Naive B cell (primary cell): ENCODE results near the gene SIGLEC8. TPM values are rescaled to one million over a fixed set of nuclear protein-coding genes. Genes with fewer than 3 reads are reported as not detected.
A peak's percentile ranks its signal among the peaks of the same experiment; 100 is the strongest.
"Not testable (repeated sequence)": the region's sequence is repeated elsewhere in the genome, so short reads cannot be mapped to it uniquely, and the experiment has no call there.

Experiments used
- ATAC-seq, 2 donors: fragments of 150-1000 bp; cut with Tn5 transposase; 2 replicates each; pipeline ENCODE4 v1.10.0; 2021; ENCODE audit warnings: low read depth in 2 of 2, mild to moderate bottlenecking in 2 of 2, moderate library complexity in 2 of 2
- DNase-seq: peaks from one replicate; pipeline ENCODE4 v3.0.0; 2022
- H3K27ac Mint-ChIP-seq, 6 donors: one replicate each; pipeline ENCODE4 v1.8.0; 2020 to 2022; ENCODE audit warnings: mild to moderate bottlenecking in 6 of 6, mixed read lengths in 6 of 6, moderate library complexity in 5 of 6, inconsistent platforms in 2 of 6
- H3K27me3 Mint-ChIP-seq, 3 donors: one replicate each; pipeline ENCODE4 v1.8.0; 2021 to 2022; ENCODE audit warnings: mixed read lengths in 3 of 3, mild to moderate bottlenecking in 1 of 3
- H3K36me3 Mint-ChIP-seq, 2 donors: one replicate each; pipeline ENCODE4 v1.8.0; 2020 to 2022; ENCODE audit warnings: mixed read lengths in 2 of 2, inconsistent platforms in 1 of 2, mild to moderate bottlenecking in 1 of 2
- H3K4me1 Mint-ChIP-seq, 3 donors: one replicate each; pipeline ENCODE4 v1.8.0; 2020 to 2022; ENCODE audit warnings: mixed read lengths in 3 of 3, inconsistent platforms in 1 of 3, mild to moderate bottlenecking in 1 of 3, moderate library complexity in 1 of 3
- H3K4me3 Mint-ChIP-seq, 8 donors: one replicate each; pipeline ENCODE4 v1.8.0; 2020 to 2022; ENCODE audit warnings: mild to moderate bottlenecking in 8 of 8, mixed read lengths in 8 of 8, moderate library complexity in 8 of 8, inconsistent platforms in 2 of 8
- H3K9me3 Mint-ChIP-seq, 7 donors: one replicate each; pipeline ENCODE4 v1.8.0; 2020 to 2022; ENCODE audit warnings: mixed read lengths in 7 of 7, mild to moderate bottlenecking in 5 of 7, inconsistent platforms in 2 of 7, moderate library complexity in 1 of 7
- polyA plus RNA-seq, 6 donors: library from polyadenylated mRNA; unstranded; fragments of 300-500 nt; fragmentation: Illumina TruSeq; gene quantifications; one replicate each; pipeline ENCODE4 v1.2.3, GENCODE V29; 2021; ENCODE audit warnings: low read depth in 6 of 6

Gene SIGLEC8
- not detected for polyA plus RNA-seq

DNA sequence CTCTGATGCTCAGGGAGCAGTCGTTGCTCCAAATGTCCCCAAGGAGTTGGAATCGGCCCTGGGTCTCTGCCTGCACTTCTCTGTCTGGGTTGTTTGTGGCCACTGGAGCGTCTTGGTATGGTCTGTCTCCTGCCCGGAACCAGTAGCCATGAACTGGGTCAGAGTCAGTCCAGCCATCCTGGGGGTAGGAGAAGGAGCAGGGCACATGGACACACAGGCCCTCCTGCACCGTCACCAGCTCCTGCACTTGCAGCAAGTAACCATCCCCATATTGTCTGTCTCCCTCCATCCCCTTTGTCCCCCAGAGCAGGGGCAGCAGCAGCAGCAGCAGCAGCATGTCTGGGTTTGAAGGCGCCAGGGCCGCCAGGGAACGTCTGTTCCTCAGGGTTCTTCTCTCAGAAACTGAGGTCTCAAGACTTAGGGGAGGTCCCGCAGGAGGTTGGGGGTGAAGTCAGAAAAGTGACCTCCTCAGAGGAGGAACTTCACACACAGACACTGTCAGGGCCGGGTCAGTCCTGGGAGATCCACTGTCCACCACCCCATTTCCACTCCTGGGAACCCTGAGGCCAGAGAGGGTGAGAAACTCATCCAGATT lies at the start of gene SIGLEC8:
SIGLEC8 (minus strand) TSS at position 404 of the 595 bp plus-strand sequence; CDS start at position 337, 67 bp downstream.
- Mint-ChIP-seq H3K4me1 (peaks cover 3 to 16% (median 9%) of the 10 kb centered on the region in 3 donors), H3K27ac (peak within 1 kb of the TSS in 1 of 6 donors; percentile 86), H3K4me3 (peak within 1 kb of the TSS in 1 of 8 donors; percentile 20), H3K27me3 (peaks cover 34 to 69% (median 50%) of the 10 kb centered on the region in 3 donors), H3K9me3 (peaks cover 0 to 3% (median 0%) of the 10 kb centered on the region in 7 donors), H3K36me3 (no peaks in the 10 kb centered on the region)
- ATAC-seq (no peak), DNase-seq (no peak)

DNA sequence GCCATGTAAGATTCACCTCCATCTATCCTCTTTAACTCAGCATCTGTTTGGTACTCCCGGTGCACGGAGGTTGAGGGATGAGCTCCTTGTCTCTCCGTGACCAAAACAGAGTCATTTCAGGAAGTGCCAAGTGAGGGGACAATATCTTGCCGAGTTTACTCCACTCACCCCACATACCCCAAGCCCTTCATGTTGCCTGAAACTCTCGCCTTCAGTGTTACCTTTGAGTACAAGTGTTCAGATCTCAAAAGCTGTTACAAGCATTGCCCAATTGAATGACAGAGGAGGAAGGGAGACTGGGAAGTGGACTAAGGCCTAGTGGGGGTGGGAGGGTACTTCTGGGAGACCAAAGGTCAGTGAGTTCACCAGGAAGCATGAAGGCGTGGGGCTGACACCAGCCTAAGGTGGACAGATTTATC lies 49.4 kb upstream of the SIGLEC8 start:
- H3K4me3 Mint-ChIP-seq = no peak overlapping the region
- DNase-seq = no peak
- no peak for ATAC-seq

DNA sequence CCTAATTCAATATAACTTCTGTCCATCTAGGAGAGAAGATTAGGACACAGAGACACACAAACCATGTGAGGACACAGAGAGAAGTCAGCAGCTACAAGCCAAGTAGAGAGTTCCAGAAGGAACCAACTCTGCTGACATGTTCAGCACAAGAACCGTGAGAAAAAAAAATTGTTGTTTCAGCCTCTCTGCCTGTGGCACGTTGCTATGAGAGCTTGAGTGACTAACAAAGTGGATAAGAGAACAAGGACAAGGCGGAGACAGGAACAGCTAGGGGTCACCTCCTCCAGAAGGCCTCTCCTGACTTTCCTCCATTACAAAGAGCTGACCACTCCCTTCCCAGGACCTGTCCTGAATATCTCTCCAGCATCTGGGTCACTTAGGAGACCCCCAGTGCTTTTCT lies 48.9 kb upstream of the SIGLEC8 start:
- Mint-ChIP-seq H3K27ac (no peak overlapping the region), H3K9me3 (peaks cover 0 to 10% (median 2%) of the 10 kb centered on the region in 7 donors), H3K36me3 (peaks cover 5 to 6% of the 10 kb centered on the region in 2 donors), H3K4me1 (peaks cover 0 to 2% (median 2%) of the 10 kb centered on the region in 3 donors), H3K27me3 (peaks cover 10 to 29% (median 14%) of the 10 kb centered on the region in 3 donors), H3K4me3 (no peak overlapping the region)
- no peak for ATAC-seq
- DNase-seq = no peak

More for the DNA sequence above, 49.4 kb upstream of the SIGLEC8 start:
- Mint-ChIP-seq H3K36me3 (peaks cover 5 to 6% of the 10 kb centered on the region in 2 donors), H3K4me1 (no peaks in the 10 kb centered on the region), H3K27me3 (peaks cover 10 to 29% (median 14%) of the 10 kb centered on the region in 3 donors), H3K27ac (no peak overlapping the region), H3K9me3 (peaks cover 0 to 10% (median 2%) of the 10 kb centered on the region in 7 donors)

GRCh38 chr19:51505904-51506303 lies 47.6 kb upstream of the SIGLEC8 start:
- peaks cover 5 to 6% of the 10 kb centered on the region in 2 donors for H3K36me3 Mint-ChIP-seq
- DNase-seq = no peak
- ATAC-seq = no peak
- no peak overlapping the region for H3K4me3 Mint-ChIP-seq
- H3K4me1 Mint-ChIP-seq = peaks cover 10 to 13% (median 12%) of the 10 kb centered on the region in 3 donors
- peaks cover 6 to 23% (median 10%) of the 10 kb centered on the region in 3 donors for H3K27me3 Mint-ChIP-seq
- no peak overlapping the region for H3K27ac Mint-ChIP-seq
- peaks cover 0 to 10% (median 2%) of the 10 kb centered on the region in 7 donors for H3K9me3 Mint-ChIP-seq

DNA sequence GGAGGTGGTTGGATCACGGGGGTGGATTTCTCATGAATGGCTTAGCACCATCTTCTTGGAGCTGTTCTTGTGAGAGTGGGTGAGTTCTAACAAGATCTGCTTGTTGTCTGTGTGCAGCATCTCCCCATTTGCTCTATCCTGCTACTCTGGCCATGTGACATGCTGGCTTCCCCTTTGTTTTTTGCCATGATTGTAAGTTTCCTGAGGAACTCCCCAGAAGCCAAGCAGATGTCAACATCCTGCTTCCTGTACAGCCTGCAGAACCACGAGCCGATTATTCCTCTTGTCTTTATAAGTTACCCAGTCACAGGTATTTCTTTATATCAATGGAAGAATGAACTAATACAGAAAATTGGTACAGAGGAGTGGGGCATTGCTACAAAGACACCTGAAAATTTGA lies 45.6 kb upstream of the SIGLEC8 start:
- Mint-ChIP-seq H3K4me1 (peaks cover 10 to 13% (median 12%) of the 10 kb centered on the region in 3 donors), H3K27ac (no peak overlapping the region), H3K36me3 (peaks cover 5 to 6% of the 10 kb centered on the region in 2 donors), H3K4me3 (no peak overlapping the region), H3K9me3 (peaks cover 0 to 10% (median 2%) of the 10 kb centered on the region in 7 donors), H3K27me3 (peaks cover 6 to 18% (median 6%) of the 10 kb centered on the region in 3 donors)
- ATAC-seq = no peak
- DNase-seq = no peak

DNA sequence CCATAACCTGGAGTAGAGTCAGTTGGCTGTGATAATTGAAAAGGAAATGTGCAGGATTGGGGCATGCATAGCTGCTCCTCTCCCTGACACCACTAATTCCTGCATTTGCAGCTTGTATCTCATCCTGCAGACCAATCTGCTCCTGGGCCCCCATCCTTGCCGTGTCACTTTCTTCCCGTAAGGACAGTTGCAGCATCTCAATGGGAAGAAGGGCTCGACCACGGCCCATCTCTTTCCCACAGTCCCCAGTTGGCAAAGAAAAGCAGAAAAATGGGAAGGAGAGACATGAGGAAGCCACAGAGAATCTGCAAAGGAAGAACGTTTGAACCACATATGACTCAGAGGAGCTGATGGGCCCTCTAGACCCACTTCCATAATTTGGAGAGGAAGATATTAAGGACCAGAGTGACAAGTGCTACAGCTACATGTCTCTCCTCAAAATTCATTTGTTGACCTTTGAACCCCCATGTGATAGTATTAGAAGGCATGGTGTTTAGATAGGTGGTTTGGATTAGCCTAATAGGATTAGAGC lies 45.1 kb upstream of the SIGLEC8 start:
- peak overlapping the region in 1 of 8 donors; percentile 51 for H3K4me3 Mint-ChIP-seq
- H3K36me3 Mint-ChIP-seq = peaks cover 5 to 6% of the 10 kb centered on the region in 2 donors
- H3K9me3 Mint-ChIP-seq = peaks cover 0 to 10% (median 2%) of the 10 kb centered on the region in 7 donors
- ATAC-seq (no peak), DNase-seq (no peak)
- H3K27me3 Mint-ChIP-seq = peaks cover 6 to 18% (median 11%) of the 10 kb centered on the region in 3 donors
- H3K27ac Mint-ChIP-seq = peak overlapping the region in 3 of 6 donors; percentile 7 to 65 (median 31)
- H3K4me1 Mint-ChIP-seq = peaks cover 10 to 13% (median 12%) of the 10 kb centered on the region in 3 donors

DNA sequence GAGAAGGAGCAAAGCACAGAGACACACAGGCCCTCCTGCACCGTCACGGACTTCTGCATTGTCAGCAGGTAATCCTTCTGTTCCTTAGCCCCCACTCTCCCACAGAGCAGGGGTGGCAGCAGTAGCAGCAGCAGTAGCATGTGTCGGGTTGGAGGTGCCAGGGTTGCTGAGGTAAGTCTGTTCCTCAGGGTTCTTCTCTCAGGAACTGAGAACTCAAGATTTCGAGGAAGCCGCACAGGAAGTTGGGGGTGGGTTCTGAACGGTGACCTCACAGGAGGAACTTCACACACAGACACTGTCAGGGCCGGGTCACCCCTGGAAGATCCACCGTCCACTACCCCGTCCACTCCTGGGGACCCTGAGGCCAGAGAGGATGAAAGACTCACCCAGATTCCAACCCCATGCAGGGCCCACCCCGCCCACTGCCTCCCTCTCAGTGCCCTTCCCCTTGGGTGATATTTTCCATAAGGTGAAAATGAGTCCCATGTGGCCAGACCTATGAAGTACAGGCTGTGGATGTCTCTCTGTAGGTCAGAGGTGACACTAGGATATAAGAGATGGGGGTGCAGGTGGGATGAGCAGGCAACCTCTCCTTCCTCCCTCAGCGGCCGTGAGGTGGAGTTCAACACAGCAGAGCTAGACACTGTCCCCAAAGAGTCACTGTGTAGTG lies 43.5 kb upstream of the SIGLEC8 start, which contains the start of gene SIGLEC12:
SIGLEC12 (minus strand) TSS at position 207 of the 670 bp plus-strand sequence; CDS start at position 140, 67 bp downstream.
- ATAC-seq (peak; percentile 60 to 67), DNase-seq (peak; percentile 18)
- H3K4me3 Mint-ChIP-seq = peak within 1 kb of the TSS in 6 of 8 donors; percentile 13 to 59 (median 32)
- peaks cover 6 to 18% (median 13%) of the 10 kb centered on the region in 3 donors for H3K27me3 Mint-ChIP-seq
- H3K9me3 Mint-ChIP-seq = peaks cover 0 to 10% (median 2%) of the 10 kb centered on the region in 7 donors
- H3K4me1 Mint-ChIP-seq = peaks cover 10 to 13% (median 12%) of the 10 kb centered on the region in 3 donors
- peaks cover 5 to 6% of the 10 kb centered on the region in 2 donors for H3K36me3 Mint-ChIP-seq
- H3K27ac Mint-ChIP-seq = peak within 1 kb of the TSS in 3 of 6 donors; percentile 19 to 38 (median 32)

- not testable (repeated sequence) for H3K36me3 Mint-ChIP-seq, ATAC-seq, H3K27ac Mint-ChIP-seq, DNase-seq, H3K4me3 Mint-ChIP-seq
- peaks cover 10 to 13% (median 12%) of the 10 kb centered on the region in 3 donors for H3K4me1 Mint-ChIP-seq
- H3K9me3 Mint-ChIP-seq = peaks cover 0 to 10% (median 2%) of the 10 kb centered on the region in 7 donors
- H3K27me3 Mint-ChIP-seq = peaks cover 6 to 21% (median 12%) of the 10 kb centered on the region in 3 donors
Observed at GRCh38 chr19:51500931-51501330, 42.7 kb upstream of the SIGLEC8 start.

DNA sequence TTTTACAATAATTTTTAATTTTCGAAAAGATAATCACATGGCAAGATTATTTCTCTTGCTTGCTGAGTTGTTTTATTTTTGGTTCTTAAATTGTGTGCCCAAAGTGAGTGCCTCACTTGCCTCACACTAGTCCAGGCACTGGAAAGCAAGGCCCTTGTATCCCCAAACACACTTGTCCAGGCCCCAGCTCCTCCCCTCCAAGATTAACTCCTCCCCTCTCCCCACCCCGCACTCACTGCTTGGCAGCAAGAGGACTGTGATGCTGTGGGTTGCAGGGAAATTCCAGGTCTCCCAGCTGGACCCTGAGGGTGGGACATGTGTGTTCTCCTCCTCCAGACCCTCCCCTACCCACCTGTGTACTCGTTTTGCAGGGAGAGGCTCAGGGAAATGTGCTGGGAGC lies 39.4 kb upstream of the SIGLEC8 start:
- peaks cover 10 to 16% (median 13%) of the 10 kb centered on the region in 3 donors for H3K4me1 Mint-ChIP-seq
- H3K4me3 Mint-ChIP-seq = no peak overlapping the region
- peak overlapping the region in 1 of 6 donors; percentile 13 for H3K27ac Mint-ChIP-seq
- H3K36me3 Mint-ChIP-seq = no peaks in the 10 kb centered on the region
- DNase-seq (no peak), ATAC-seq (no peak)
- peaks cover 14 to 51% (median 20%) of the 10 kb centered on the region in 3 donors for H3K27me3 Mint-ChIP-seq
- H3K9me3 Mint-ChIP-seq = peaks cover 0 to 12% (median 0%) of the 10 kb centered on the region in 7 donors

- Mint-ChIP-seq H3K4me1 (peaks cover 0 to 4% (median 0%) of the 10 kb centered on the region in 3 donors), H3K4me3 (no peak overlapping the region), H3K27me3 (peaks cover 18 to 62% (median 32%) of the 10 kb centered on the region in 3 donors), H3K36me3 (no peaks in the 10 kb centered on the region), H3K9me3 (peaks cover 0 to 12% (median 0%) of the 10 kb centered on the region in 7 donors), H3K27ac (no peak overlapping the region)
- DNase-seq (no peak), ATAC-seq (no peak)
Observed at GRCh38 chr19:51493776-51494175, 35.5 kb upstream of the SIGLEC8 start.

GRCh38 chr19:51491586-51491985 lies 33.3 kb upstream of the SIGLEC8 start:
- Mint-ChIP-seq H3K27me3 (peaks cover 18 to 64% (median 38%) of the 10 kb centered on the region in 3 donors), H3K9me3 (peaks cover 0 to 12% (median 0%) of the 10 kb centered on the region in 7 donors)

DNA sequence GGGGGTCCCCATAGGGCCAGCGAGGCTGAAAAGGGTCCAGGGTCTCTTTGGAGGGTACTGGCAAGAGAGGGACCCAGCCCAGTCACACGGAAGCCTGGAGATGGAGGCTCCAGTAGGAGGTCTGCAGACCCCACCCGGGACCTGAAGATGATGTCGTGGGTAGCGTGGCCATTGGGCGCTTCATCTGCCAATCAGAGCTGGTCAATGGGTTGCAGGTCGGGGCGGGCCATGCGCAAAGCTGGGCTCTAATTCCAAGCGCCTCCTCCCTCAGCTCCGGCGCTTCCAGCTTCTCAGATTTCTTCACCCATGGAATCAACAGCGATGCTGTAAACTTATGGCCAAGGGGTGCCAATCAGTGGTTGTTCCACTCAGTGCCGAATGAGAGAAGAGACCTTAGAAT lies 32.4 kb upstream of the SIGLEC8 start:
- H3K36me3 Mint-ChIP-seq = no peaks in the 10 kb centered on the region
- H3K27me3 Mint-ChIP-seq = peaks cover 18 to 62% (median 44%) of the 10 kb centered on the region in 3 donors
- ATAC-seq = no peak
- H3K9me3 Mint-ChIP-seq = peaks cover 0 to 16% (median 0%) of the 10 kb centered on the region in 7 donors
- no peak for DNase-seq
- H3K4me3 Mint-ChIP-seq = no peak overlapping the region
- H3K4me1 Mint-ChIP-seq = peaks cover 0 to 9% (median 0%) of the 10 kb centered on the region in 3 donors
- no peak overlapping the region for H3K27ac Mint-ChIP-seq

More at GRCh38 chr19:51491586-51491985, 33.3 kb upstream of the SIGLEC8 start:
- H3K27ac Mint-ChIP-seq = no peak overlapping the region
- ATAC-seq (no peak), DNase-seq (no peak)
- H3K4me3 Mint-ChIP-seq = no peak overlapping the region
- H3K36me3 Mint-ChIP-seq = no peaks in the 10 kb centered on the region
- H3K4me1 Mint-ChIP-seq = peaks cover 0 to 4% (median 0%) of the 10 kb centered on the region in 3 donors

- Mint-ChIP-seq H3K27ac (no peak overlapping the region), H3K4me1 (peaks cover 0 to 9% (median 0%) of the 10 kb centered on the region in 3 donors), H3K27me3 (peaks cover 20 to 63% (median 56%) of the 10 kb centered on the region in 3 donors), H3K36me3 (no peaks in the 10 kb centered on the region), H3K4me3 (no peak overlapping the region), H3K9me3 (peaks cover 0 to 17% (median 0%) of the 10 kb centered on the region in 7 donors)
- ATAC-seq (no peak), DNase-seq (no peak)
Observed at GRCh38 chr19:51489113-51489512, 30.9 kb upstream of the SIGLEC8 start.
